A549 (cell line): ENCODE measurements around the gene TFF2. TPM values are rescaled to one million over a fixed set of nuclear protein-coding genes. Genes with fewer than 3 reads are reported as not detected.

ENCODE experiments used
- ATAC-seq, 2 experiments: fragments of 200-7000 bp in 1 of 2; fragments of >200 bp in 1 of 2; cut with Nextera tagmentation in 1 of 2; cut with Tn5 transposase in 1 of 2; 3 replicates each; pipeline versions ENCODE4 v1.8.0 to v1.9.1; 2018 to 2020; ENCODE audit warnings: mild to moderate bottlenecking in 1 of 2, moderate library complexity in 1 of 2
- CTCF ChIA-PET: fragments of 300-600 bp; sonication (Branson Sonifier 250); formaldehyde crosslinking; extraction: SDS; loops from one replicate; lab custom pipeline; 2021; ENCODE audit warnings: antibody characterized with exemption, inconsistent platforms; lab: Yijun Ruan, JAX
- POLR2A ChIA-PET: fragments of 350-600 bp; formaldehyde crosslinking; extraction: SDS; loops from one replicate; lab custom pipeline; 2021; ENCODE audit warnings: antibody characterized with exemption, inconsistent platforms; lab: Yijun Ruan, JAX
- DNase-seq, 2 experiments: peaks; one replicate each; pipeline versions ENCODE4 v3.0.0 to v3.0.0-alpha.2; 2011 to 2016; ENCODE audit warnings: low read depth in 1 of 2, low spot score in 1 of 2
- FAIRE-seq: peaks from 2 replicates; lab custom pipeline; 2011; peaks lifted over from hg19 to GRCh38; lab: Jason Lieb, UNC
- H3K27ac ChIP-seq, 2 experiments: fragments of >200 bp; sonication (Bioruptor Twin); formaldehyde crosslinking; 3 replicates each; pipeline ENCODE4 v1.5.1; 2016 to 2017
- H3K4me1 ChIP-seq: fragments of >200 bp; sonication (Bioruptor Twin); formaldehyde crosslinking; 3 replicates; pipeline ENCODE4 v1.6.1; 2016
- H3K4me2 ChIP-seq: fragments of >200 bp; sonication (Bioruptor Twin); formaldehyde crosslinking; 3 replicates; pipeline ENCODE4 v1.6.1; 2016
- H3K4me3 ChIP-seq: fragments of >200 bp; sonication (Bioruptor Twin); formaldehyde crosslinking; 3 replicates; pipeline ENCODE4 v1.5.1; 2016
- H3K9me3 ChIP-seq: fragments of >200 bp; sonication (Bioruptor Twin); formaldehyde crosslinking; 3 replicates; pipeline ENCODE4 v1.6.1; 2016
- BHLHE40 ChIP-seq: IDR thresholded peaks from 2 replicates; pipeline ENCODE4 v1.6.1; 2012; ENCODE audit warnings: low read depth, low read length, inconsistent platforms
- CHD4 ChIP-seq: fragments of 200-600 bp; sonication (generic); IDR thresholded peaks from 2 replicates; pipeline ENCODE4 v1.6.1; 2016; ENCODE audit warnings: antibody characterized with exemption, mild to moderate bottlenecking, borderline replicate concordance
- CTCF ChIP-seq: fragments of >200 bp; sonication (Bioruptor Twin); formaldehyde crosslinking; IDR thresholded peaks from 3 replicates; pipeline ENCODE4 v1.5.1; 2016
- EHMT2 ChIP-seq: fragments of 200-600 bp; sonication (generic); IDR thresholded peaks from 2 replicates; pipeline ENCODE4 v1.6.1; 2016; ENCODE audit warnings: antibody characterized with exemption, low read depth, mild to moderate bottlenecking, moderate library complexity
- ESRRA ChIP-seq: fragments of 150-350 bp; IDR thresholded peaks from 2 replicates; pipeline ENCODE4 v1.6.1; 2014; ENCODE audit warnings: mild to moderate bottlenecking, low read length, borderline replicate concordance
- FOSB ChIP-seq: fragments of 250-450 bp; sonication (Bioruptor Pico); IDR thresholded peaks from 2 replicates; pipeline ENCODE4 v1.5.0; 2020; ENCODE audit warnings: mild to moderate bottlenecking, moderate library complexity
- FOSL2 ChIP-seq, 2 experiments: fragments of 450-650 bp in 1 of 2; fragments of >200 bp in 1 of 2; sonication (Bioruptor Twin) in 1 of 2; formaldehyde crosslinking; IDR thresholded peaks; 2 replicates each; pipeline versions ENCODE4 v1.5.0 to v1.6.1; 2016 to 2020; ENCODE audit warnings: mild to moderate bottlenecking in 1 of 2, moderate library complexity in 1 of 2
- FOXS1 ChIP-seq: fragments of 250-450 bp; sonication (Bioruptor Pico); IDR thresholded peaks from 2 replicates; pipeline ENCODE4 v1.5.0; 2020; ENCODE audit warnings: mild to moderate bottlenecking, moderate library complexity
- HEYL ChIP-seq: fragments of 250-450 bp; sonication (Bioruptor Pico); IDR thresholded peaks from 2 replicates; pipeline ENCODE4 v1.8.0; 2021; ENCODE audit warnings: mild to moderate bottlenecking, moderate library complexity
- KDM1A ChIP-seq: fragments of 200-600 bp; sonication (generic); IDR thresholded peaks from 2 replicates; pipeline ENCODE4 v1.6.1; 2016; ENCODE audit warnings: low read depth, mild to moderate bottlenecking
- KDM5A ChIP-seq: fragments of 200-600 bp; sonication (generic); IDR thresholded peaks from 2 replicates; pipeline ENCODE4 v1.6.1; 2016; ENCODE audit warnings: antibody characterized with exemption, mild to moderate bottlenecking
- NPAS2 ChIP-seq: fragments of 250-450 bp; sonication (Bioruptor Pico); IDR thresholded peaks from 2 replicates; pipeline ENCODE4 v1.8.0; 2022; ENCODE audit warnings: mild to moderate bottlenecking, moderate library complexity, borderline replicate concordance
- POLR2A ChIP-seq: IDR thresholded peaks from 2 replicates; pipeline ENCODE4 v1.6.1; 2012; ENCODE audit warnings: mild to moderate bottlenecking, low read length
- RARB ChIP-seq: fragments of 250-450 bp; sonication (Bioruptor Pico); IDR thresholded peaks from 2 replicates; pipeline ENCODE4 v1.8.0; 2021; ENCODE audit warnings: mild to moderate bottlenecking, moderate library complexity
- RCOR1 ChIP-seq: fragments of 150-350 bp; IDR thresholded peaks from 2 replicates; pipeline ENCODE4 v1.6.1; 2014; ENCODE audit warnings: antibody characterized with exemption, low read length, low read depth
- TP53 ChIP-seq: fragments of 250-450 bp; sonication (Bioruptor Pico); IDR thresholded peaks from 2 replicates; pipeline ENCODE4 v1.5.0; 2021; ENCODE audit warnings: mild to moderate bottlenecking, moderate library complexity
- WGBS: methylation state at CpG from one replicate; pipeline ENCODE4 v1.1.6; 2017; ENCODE audit errors: missing lambda C conversion rate; 5-methylcytosine and 5-hydroxymethylcytosine counted together
- polyA plus RNA-seq, 4 experiments: library from polyadenylated mRNA; depleted of rRNA in 3 of 4; stranded (reverse); fragments of >200 nt; fragmentation: RNase III in 1 of 4; extraction: RNeasy Plus Mini Kit Qiagen cat#74134 plus additional on column Dnase treatment in 1 of 4; gene quantifications; 2 replicates in 3 of 4; 3 replicates in 1 of 4; pipeline ENCODE4 v1.2.3, GENCODE V29; 2011 to 2017
- TF ChIP-seq, protein P1 (sequence below): fragments of 250-450 bp; sonication (Bioruptor Pico); IDR thresholded peaks from 2 replicates; pipeline ENCODE4 v1.5.0; 2020; ENCODE audit warnings: low read depth, mild to moderate bottlenecking, moderate library complexity
- TF ChIP-seq, protein P2 (sequence below): fragments of >200 bp; sonication (Bioruptor Twin); formaldehyde crosslinking; IDR thresholded peaks from 2 replicates; pipeline ENCODE4 v1.6.1; 2016
- TF ChIP-seq, protein P3 (sequence below): fragments of 450-650 bp; IDR thresholded peaks from 2 replicates; pipeline ENCODE4 v1.6.1; 2014; ENCODE audit warnings: antibody characterized with exemption

Gene TFF2
- polyA plus RNA-seq, 2 of the 4 experiments (the other 2 are of a cell fraction): not detected

DNA sequence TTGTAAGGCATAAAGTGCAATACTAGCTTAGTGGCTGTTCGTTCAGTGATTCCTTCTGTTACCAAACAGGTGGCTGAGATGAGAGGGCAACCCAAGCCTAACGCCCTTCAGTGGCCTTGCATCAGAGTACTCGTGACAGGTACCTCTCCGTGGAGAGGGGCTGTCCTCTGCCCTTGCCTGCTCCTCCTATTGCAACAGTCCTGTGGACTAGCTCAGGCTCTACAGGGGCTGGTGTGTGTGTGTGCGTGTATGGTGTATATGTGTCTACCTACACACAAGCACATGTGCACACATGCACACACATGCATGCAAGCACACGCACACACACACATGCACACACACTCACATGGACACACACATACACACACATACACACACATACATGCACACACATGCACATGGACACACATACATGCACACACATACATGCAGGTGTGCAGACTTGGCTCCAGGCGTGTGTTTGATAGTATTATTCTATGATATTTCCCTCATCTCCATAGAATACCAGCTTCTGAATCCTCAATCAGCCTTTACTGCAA is 50.7 kb downstream of the TFF2 start:
- FAIRE-seq (no peak), DNase-seq (no peak)
- TF ChIP-seq CTCF: no peak
- no peak for TF ChIP-seq KDM5A
- TF ChIP-seq NPAS2 (CRISPR knock-in tag): no peak
- TF ChIP-seq CHD4: no peak
- TF ChIP-seq BHLHE40: no peak
- TF ChIP-seq, all 56 proteins: peak for 0

DNA sequence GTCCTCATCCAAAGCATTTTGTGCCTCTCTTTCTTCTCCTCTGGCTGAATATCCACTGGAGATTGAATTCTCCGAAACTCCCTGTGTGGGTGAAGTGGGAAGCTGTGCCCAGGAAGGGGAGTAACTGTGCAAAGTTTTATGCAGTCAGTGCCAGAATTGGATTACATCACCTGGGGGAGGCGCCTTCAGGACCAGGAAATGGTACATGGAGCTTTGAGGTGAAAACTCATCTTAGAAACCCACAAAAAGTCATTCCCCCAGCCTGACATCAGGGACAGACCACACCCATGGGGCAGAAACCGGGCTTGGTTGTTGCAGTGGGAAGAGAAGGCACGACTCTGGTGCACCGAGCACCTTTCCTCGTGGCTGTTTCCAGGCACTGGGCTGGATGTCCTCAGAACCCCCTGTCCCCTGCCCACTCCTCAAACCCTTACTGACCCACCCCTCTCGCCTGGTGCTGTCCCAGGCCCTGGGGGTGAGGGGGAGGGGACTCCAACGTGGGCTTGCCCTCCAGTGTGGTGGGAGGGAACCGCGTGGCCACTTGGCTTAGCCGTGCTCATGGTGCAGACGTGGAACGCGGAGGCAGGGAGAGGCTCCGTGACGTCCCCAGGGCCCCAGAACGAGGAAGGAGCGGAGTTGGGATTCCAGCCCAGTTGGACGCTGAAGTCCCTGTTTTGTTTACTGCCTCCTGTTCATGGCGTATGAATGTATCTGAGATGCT is 51.3 kb downstream of the TFF2 start:
- CTCF ChIA-PET: interaction anchor here (0.5 to 3.8 kb wide), 3 partner anchors 10 to 154 kb away, joined by 3 to 15 read pairs (median 4); no protein-coding TSS in a partner anchor
- Histone ChIP-seq H3K4me3 (no peak overlapping the region), H3K27ac (no peak overlapping the region), H3K9me3 (no peaks in the 10 kb centered on the region), H3K4me1 (no peaks in the 10 kb centered on the region), H3K4me2 (no peak overlapping the region)
- DNase-seq: no peak
- no peak for ATAC-seq
- WGBS: 65% methylated on average over 15 of the region's 20 CpGs
- TF ChIP-seq, protein P1, sequence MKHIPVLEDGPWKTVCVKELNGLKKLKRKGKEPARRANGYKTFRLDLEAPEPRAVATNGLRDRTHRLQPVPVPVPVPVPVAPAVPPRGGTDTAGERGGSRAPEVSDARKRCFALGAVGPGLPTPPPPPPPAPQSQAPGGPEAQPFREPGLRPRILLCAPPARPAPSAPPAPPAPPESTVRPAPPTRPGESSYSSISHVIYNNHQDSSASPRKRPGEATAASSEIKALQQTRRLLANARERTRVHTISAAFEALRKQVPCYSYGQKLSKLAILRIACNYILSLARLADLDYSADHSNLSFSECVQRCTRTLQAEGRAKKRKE (CRISPR knock-in tag): no peak
- TF ChIP-seq, protein P2, sequence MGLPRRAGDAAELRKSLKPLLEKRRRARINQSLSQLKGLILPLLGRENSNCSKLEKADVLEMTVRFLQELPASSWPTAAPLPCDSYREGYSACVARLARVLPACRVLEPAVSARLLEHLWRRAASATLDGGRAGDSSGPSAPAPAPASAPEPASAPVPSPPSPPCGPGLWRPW: no peak
- TF ChIP-seq HEYL: no peak
- TF ChIP-seq, protein P3, sequence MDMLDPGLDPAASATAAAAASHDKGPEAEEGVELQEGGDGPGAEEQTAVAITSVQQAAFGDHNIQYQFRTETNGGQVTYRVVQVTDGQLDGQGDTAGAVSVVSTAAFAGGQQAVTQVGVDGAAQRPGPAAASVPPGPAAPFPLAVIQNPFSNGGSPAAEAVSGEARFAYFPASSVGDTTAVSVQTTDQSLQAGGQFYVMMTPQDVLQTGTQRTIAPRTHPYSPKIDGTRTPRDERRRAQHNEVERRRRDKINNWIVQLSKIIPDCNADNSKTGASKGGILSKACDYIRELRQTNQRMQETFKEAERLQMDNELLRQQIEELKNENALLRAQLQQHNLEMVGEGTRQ: no peak
- TF ChIP-seq RCOR1: no peak
- TF ChIP-seq ESRRA: no peak
- no peak for TF ChIP-seq FOSL2 (IDR thresholded peaks at IDR 0.05)
- no peak for TF ChIP-seq FOSL2 (CRISPR knock-in tag; IDR thresholded peaks at IDR 0.05)
- no peak for TF ChIP-seq EHMT2
- no peak for TF ChIP-seq RARB (CRISPR knock-in tag)
- TF ChIP-seq BHLHE40: no peak
- no peak for TF ChIP-seq FOSB (CRISPR knock-in tag)
- TF ChIP-seq FOXS1: no peak
- TF ChIP-seq POLR2A: no peak
- no peak for TF ChIP-seq KDM1A
- no peak for TF ChIP-seq TP53 (CRISPR knock-in tag)
- POLR2A ChIA-PET: no interaction called here
- no peak for FAIRE-seq

More for the DNA sequence above, 50.7 kb downstream of the TFF2 start:
- ChIA-PET POLR2A (no interaction called here), CTCF (interaction anchor here (0.5 to 3.8 kb wide), 2 partner anchors 10 to 37 kb away, joined by 3 to 15 read pairs; no protein-coding TSS in a partner anchor)
- Histone ChIP-seq H3K4me1 (no peaks in the 10 kb centered on the region), H3K9me3 (no peaks in the 10 kb centered on the region), H3K27ac (no peak overlapping the region), H3K4me3 (no peak overlapping the region), H3K4me2 (no peak overlapping the region)
- no peak for ATAC-seq
- 61% methylated on average over 5 of the region's 7 CpGs for WGBS
